Mesenchymal stem cell (in vitro differentiated cells and primary cell): ENCODE measurements around the gene PACS1.
"Not testable (repeated sequence)": the region's sequence is repeated elsewhere in the genome, so short reads cannot be mapped to it uniquely, and the experiment has no call there.

ENCODE experiments used
- DNase-seq: peaks from one replicate; pipeline ENCODE4 v3.0.0-alpha.2; 2013
- H2AFZ ChIP-seq: one replicate; pipeline ENCODE4 v1.6.1; 2013; ENCODE audit warnings: low read depth, mild to moderate bottlenecking, control low read depth, inconsistent platforms, low read length, moderate library complexity
- H2AK5ac ChIP-seq: 2 replicates; pipeline ENCODE4 v1.6.1; 2013; ENCODE audit warnings: low read length, moderate library complexity, mild to moderate bottlenecking, inconsistent platforms; ENCODE audit not compliant: severe bottlenecking
- H2BK120ac ChIP-seq: one replicate; pipeline ENCODE4 v1.6.1; 2013; ENCODE audit warnings: low read depth, mild to moderate bottlenecking, inconsistent platforms, low read length, moderate library complexity
- H2BK12ac ChIP-seq, 2 experiments: one replicate each; pipeline ENCODE4 v1.6.1; 2013; ENCODE audit warnings: inconsistent platforms in 2 of 2, low read length in 2 of 2, mild to moderate bottlenecking in 2 of 2, moderate library complexity in 2 of 2, control low read depth in 1 of 2
- H2BK15ac ChIP-seq: one replicate; pipeline ENCODE4 v1.6.1; 2013; ENCODE audit warnings: mild to moderate bottlenecking, low read depth, inconsistent platforms; ENCODE audit not compliant: poor library complexity, severe bottlenecking
- H2BK5ac ChIP-seq: 2 replicates; pipeline ENCODE4 v1.6.1; 2013; ENCODE audit warnings: low read depth, mild to moderate bottlenecking, low read length, control low read depth, inconsistent platforms; ENCODE audit not compliant: poor library complexity, severe bottlenecking
- H3K14ac ChIP-seq, 2 experiments: one replicate each; pipeline ENCODE4 v1.6.1; 2013; ENCODE audit warnings: inconsistent platforms in 2 of 2, low read length in 2 of 2, control low read depth in 1 of 2, mild to moderate bottlenecking in 1 of 2, moderate library complexity in 1 of 2
- H3K18ac ChIP-seq, 2 experiments: one replicate each; pipeline ENCODE4 v1.6.1; 2013; ENCODE audit warnings: inconsistent platforms in 2 of 2, low read length in 2 of 2, control low read depth in 1 of 2, low read depth in 1 of 2, mild to moderate bottlenecking in 1 of 2
- H3K23ac ChIP-seq, 2 experiments: one replicate each; pipeline ENCODE4 v1.6.1; 2013; ENCODE audit warnings: inconsistent platforms in 2 of 2, low read length in 2 of 2, mild to moderate bottlenecking in 2 of 2, moderate library complexity in 2 of 2, control low read depth in 1 of 2
- H3K27ac ChIP-seq: 2 replicates; pipeline ENCODE4 v1.5.1; 2013; ENCODE audit warnings: mild to moderate bottlenecking, moderate library complexity, low read length, control low read depth, inconsistent platforms; ENCODE audit not compliant: poor library complexity, severe bottlenecking
- H3K27me3 ChIP-seq, 2 experiments: 2 replicates each; pipeline versions ENCODE4 v1.6.1 to v1.7.0; 2013; ENCODE audit warnings: low read length in 2 of 2, mild to moderate bottlenecking in 2 of 2, moderate library complexity in 2 of 2, control low read depth in 1 of 2, inconsistent platforms in 1 of 2; ENCODE audit not compliant: control insufficient read depth in 1 of 2, insufficient read depth in 1 of 2
- H3K36me3 ChIP-seq, 2 experiments: 2 replicates each; pipeline versions ENCODE4 v1.6.1 to v1.7.0; 2013; ENCODE audit warnings: low read length in 2 of 2, control low read depth in 1 of 2, inconsistent platforms in 1 of 2, low read depth in 1 of 2, mild to moderate bottlenecking in 1 of 2; ENCODE audit not compliant: insufficient read depth in 2 of 2, control insufficient read depth in 1 of 2
- H3K4ac ChIP-seq, 2 experiments: one replicate each; pipeline ENCODE4 v1.6.1; 2013; ENCODE audit warnings: inconsistent platforms in 2 of 2, low read length in 2 of 2, mild to moderate bottlenecking in 2 of 2, moderate library complexity in 2 of 2, control low read depth in 1 of 2, low read depth in 1 of 2
- H3K4me1 ChIP-seq: 2 replicates; pipeline ENCODE4 v1.6.1; 2013; ENCODE audit warnings: low read depth, low read length, control low read depth; ENCODE audit not compliant: control insufficient read depth, insufficient read depth
- H3K4me2 ChIP-seq: 2 replicates; pipeline ENCODE4 v1.6.1; 2013; ENCODE audit warnings: low read length, mild to moderate bottlenecking, inconsistent platforms; ENCODE audit not compliant: poor library complexity, severe bottlenecking
- H3K4me3 ChIP-seq, 2 experiments: 2 replicates each; pipeline versions ENCODE4 v1.5.1 to v1.7.0; 2013; ENCODE audit warnings: low read length in 2 of 2, mild to moderate bottlenecking in 2 of 2, control low read depth in 1 of 2, low read depth in 1 of 2; ENCODE audit not compliant: insufficient read depth in 1 of 2
- H3K79me1 ChIP-seq: replicated peaks from 2 replicates; pipeline ENCODE4 v1.6.1; 2013; ENCODE audit warnings: mild to moderate bottlenecking, control low read depth, low read length, inconsistent platforms; ENCODE audit not compliant: poor library complexity, severe bottlenecking
- H3K9ac ChIP-seq: 2 replicates; pipeline ENCODE4 v1.7.0; 2013; ENCODE audit warnings: mild to moderate bottlenecking, low read length, moderate library complexity
- H3K9me3 ChIP-seq: 2 replicates; pipeline ENCODE4 v1.7.0; 2013; ENCODE audit warnings: mild to moderate bottlenecking, low read length; ENCODE audit not compliant: control insufficient read depth
- H4K8ac ChIP-seq: one replicate; pipeline ENCODE4 v1.6.1; 2013; ENCODE audit warnings: inconsistent platforms, mild to moderate bottlenecking, low read length, moderate library complexity
- H4K91ac ChIP-seq: one replicate; pipeline ENCODE4 v1.6.1; 2013; ENCODE audit warnings: mild to moderate bottlenecking, low read length, inconsistent platforms
- WGBS: methylation state at CpG from one replicate; pipeline ENCODE4 v1.1.7; 2013; ENCODE audit warnings: mixed read lengths; 5-methylcytosine and 5-hydroxymethylcytosine counted together

Gene PACS1

DNA sequence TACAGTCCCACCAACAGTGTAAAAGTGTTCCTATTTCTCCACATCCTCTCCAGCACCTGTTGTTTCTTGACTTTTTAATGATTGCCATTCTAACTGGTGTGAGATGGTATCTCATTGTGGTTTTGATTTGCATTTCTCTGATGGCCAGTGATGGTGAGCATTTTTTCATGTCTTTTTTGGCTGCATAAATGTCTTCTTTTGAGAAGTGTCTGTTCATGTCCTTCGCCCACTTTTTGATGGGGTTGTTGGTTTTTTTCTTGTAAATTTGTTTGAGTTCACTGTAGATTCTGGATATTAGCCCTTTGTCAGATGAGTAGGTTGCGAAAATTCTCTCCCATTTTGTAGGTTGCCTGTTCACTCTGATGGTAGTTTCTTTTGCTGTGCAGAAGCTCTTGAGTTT, 22.1 kb downstream of the PACS1 start:
- not testable (repeated sequence) for H3K36me3 ChIP-seq, H2AFZ ChIP-seq, H4K8ac ChIP-seq, H4K91ac ChIP-seq, H3K4me2 ChIP-seq, H3K4me1 ChIP-seq, H3K27me3 ChIP-seq, H2BK5ac ChIP-seq, H3K27ac ChIP-seq, H2BK15ac ChIP-seq, H3K14ac ChIP-seq, DNase-seq, H3K9ac ChIP-seq, H3K18ac ChIP-seq, H2AK5ac ChIP-seq, H3K23ac ChIP-seq, H3K4ac ChIP-seq, H3K9me3 ChIP-seq, H2BK12ac ChIP-seq, H3K4me3 ChIP-seq, H2BK120ac ChIP-seq
- H3K79me1 ChIP-seq: peaks cover 19% of the 10 kb centered on the region
- no CpG with 5 or more reads among the region's 2 CpGs for WGBS

DNA sequence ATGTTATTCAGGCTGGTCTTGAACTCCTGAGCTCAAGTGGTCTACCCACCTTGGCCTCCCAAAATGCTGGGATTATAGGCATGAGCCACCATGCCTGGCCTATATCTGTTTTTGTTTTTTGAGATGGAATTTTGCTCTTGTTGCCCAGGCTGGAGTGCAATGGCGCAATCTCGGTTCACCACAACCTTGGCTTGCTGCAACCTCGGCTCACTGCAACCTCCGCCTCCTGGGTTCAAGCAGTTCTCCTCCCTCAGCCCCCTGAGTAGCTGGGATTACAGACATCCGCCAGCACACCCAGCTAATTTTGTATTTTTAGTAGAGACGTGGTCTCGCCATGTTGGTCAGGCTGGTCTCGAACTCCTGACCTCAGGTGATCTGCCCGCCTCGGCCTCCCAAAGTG, 29.7 kb downstream of the PACS1 start:
- H3K79me1 ChIP-seq: peaks cover 39% of the 10 kb centered on the region
- not testable (repeated sequence) for H3K18ac ChIP-seq, H3K4me2 ChIP-seq, H3K9me3 ChIP-seq, H2BK15ac ChIP-seq, H3K27me3 ChIP-seq, H3K36me3 ChIP-seq, DNase-seq, H3K23ac ChIP-seq, H4K8ac ChIP-seq, H3K4me3 ChIP-seq, H3K9ac ChIP-seq, H2AFZ ChIP-seq, H3K14ac ChIP-seq, H2BK5ac ChIP-seq, H2AK5ac ChIP-seq, H3K4ac ChIP-seq, H3K4me1 ChIP-seq, H3K27ac ChIP-seq, H2BK120ac ChIP-seq, H2BK12ac ChIP-seq, H4K91ac ChIP-seq
- WGBS: 96% methylated on average over 10 of the region's 10 CpGs

DNA sequence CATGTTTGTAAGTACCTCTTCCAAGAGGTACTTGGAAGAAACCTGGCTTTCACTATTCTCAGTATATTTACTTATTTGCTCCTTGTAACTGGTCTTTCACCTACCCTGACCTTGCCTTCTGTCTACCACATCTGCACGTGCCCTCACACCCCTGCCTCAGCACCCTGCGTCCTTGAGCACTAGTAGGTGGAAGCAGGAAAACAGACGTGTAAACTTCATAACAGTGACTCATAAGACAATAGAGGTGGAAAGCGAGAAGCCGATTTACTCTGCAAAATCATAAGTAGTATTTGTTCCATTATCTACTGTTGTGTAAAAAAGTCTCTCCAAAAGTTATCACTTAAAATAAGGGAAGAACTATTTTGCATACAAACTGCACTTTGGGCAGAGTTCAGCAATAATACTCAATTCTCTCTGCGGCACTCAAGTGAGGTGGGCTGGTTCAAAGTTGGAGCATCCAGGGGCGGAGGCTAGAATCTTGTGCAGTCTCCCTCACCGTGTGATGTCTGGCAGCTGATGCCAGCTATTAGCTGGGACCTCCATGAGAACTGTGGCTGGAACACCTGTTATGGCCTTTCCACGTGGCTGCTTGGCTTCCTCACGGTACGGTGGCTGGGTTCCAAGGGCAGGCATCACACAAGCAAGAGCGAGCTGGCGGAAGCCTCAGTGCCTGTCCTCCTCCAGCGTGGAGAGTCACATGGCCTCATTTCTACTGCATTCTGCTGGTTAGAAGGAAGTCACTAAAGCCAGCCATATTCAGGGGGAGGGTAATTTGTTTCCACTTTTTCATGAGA, 30.4 kb downstream of the PACS1 start:
- no peak overlapping the region for H3K18ac ChIP-seq
- 85% methylated on average over 11 of the region's 14 CpGs for WGBS
- no peak overlapping the region for H4K91ac ChIP-seq
- H3K4ac ChIP-seq: no peak overlapping the region
- no peak overlapping the region for H3K4me3 ChIP-seq
- peak overlapping the region in 1 of 2 experiments; percentile 15 for H2BK12ac ChIP-seq
- H2BK120ac ChIP-seq: no peak overlapping the region
- H3K4me1 ChIP-seq: peaks cover 3% of the 10 kb centered on the region
- H3K79me1 ChIP-seq: peaks cover 38% of the 10 kb centered on the region
- H3K4me2 ChIP-seq: no peak overlapping the region
- no peak overlapping the region for H2AK5ac ChIP-seq
- no peak overlapping the region for H3K14ac ChIP-seq
- no peak overlapping the region for H3K9ac ChIP-seq
- H4K8ac ChIP-seq: no peak overlapping the region
- H3K23ac ChIP-seq: no peak overlapping the region
- H3K27ac ChIP-seq: no peak overlapping the region
- no peaks in the 10 kb centered on the region for H3K27me3 ChIP-seq
- H2BK15ac ChIP-seq: no peak overlapping the region
- no peak overlapping the region for H2BK5ac ChIP-seq
- no peak overlapping the region for H2AFZ ChIP-seq
- H3K36me3 ChIP-seq: peaks cover 0 to 3% of the 10 kb centered on the region in 2 experiments
- DNase-seq: no peak
- no peaks in the 10 kb centered on the region for H3K9me3 ChIP-seq

- H2BK120ac ChIP-seq: no peak overlapping the region
- no peaks in the 10 kb centered on the region for H3K9me3 ChIP-seq
- DNase-seq: no peak
- no peak overlapping the region for H4K8ac ChIP-seq
- H3K4me2 ChIP-seq: no peak overlapping the region
- no peak overlapping the region for H2AK5ac ChIP-seq
- H3K4me1 ChIP-seq: peaks cover 3% of the 10 kb centered on the region
- no CpG with 5 or more reads among the region's 3 CpGs for WGBS
- H3K27me3 ChIP-seq: no peaks in the 10 kb centered on the region
- peaks cover 39% of the 10 kb centered on the region for H3K79me1 ChIP-seq
- no peak overlapping the region for H2BK15ac ChIP-seq
- no peak overlapping the region for H2AFZ ChIP-seq
- H3K18ac ChIP-seq: no peak overlapping the region
- no peak overlapping the region for H3K14ac ChIP-seq
- no peak overlapping the region for H2BK5ac ChIP-seq
- H3K23ac ChIP-seq: no peak overlapping the region
- no peak overlapping the region for H2BK12ac ChIP-seq
- H3K27ac ChIP-seq: no peak overlapping the region
- H3K4ac ChIP-seq: no peak overlapping the region
- no peak overlapping the region for H3K4me3 ChIP-seq
- H3K9ac ChIP-seq: no peak overlapping the region
- H4K91ac ChIP-seq: no peak overlapping the region
- H3K36me3 ChIP-seq: peaks cover 0 to 3% of the 10 kb centered on the region in 2 experiments
Measured at GRCh38 chr11:66101066-66101464, 31.0 kb downstream of the PACS1 start.
